ENCODE measurements around the gene POTEF. TPM values are rescaled to one million over a fixed set of nuclear protein-coding genes. Genes with fewer than 3 reads are reported as not detected.
A peak's percentile ranks its signal among the peaks of the same experiment; 100 is the strongest.
"Not testable (repeated sequence)": the region's sequence is repeated elsewhere in the genome, so short reads cannot be mapped to it uniquely, and the experiment has no call there.

The POTEF gene
- total RNA-seq, result not detected

DNA sequence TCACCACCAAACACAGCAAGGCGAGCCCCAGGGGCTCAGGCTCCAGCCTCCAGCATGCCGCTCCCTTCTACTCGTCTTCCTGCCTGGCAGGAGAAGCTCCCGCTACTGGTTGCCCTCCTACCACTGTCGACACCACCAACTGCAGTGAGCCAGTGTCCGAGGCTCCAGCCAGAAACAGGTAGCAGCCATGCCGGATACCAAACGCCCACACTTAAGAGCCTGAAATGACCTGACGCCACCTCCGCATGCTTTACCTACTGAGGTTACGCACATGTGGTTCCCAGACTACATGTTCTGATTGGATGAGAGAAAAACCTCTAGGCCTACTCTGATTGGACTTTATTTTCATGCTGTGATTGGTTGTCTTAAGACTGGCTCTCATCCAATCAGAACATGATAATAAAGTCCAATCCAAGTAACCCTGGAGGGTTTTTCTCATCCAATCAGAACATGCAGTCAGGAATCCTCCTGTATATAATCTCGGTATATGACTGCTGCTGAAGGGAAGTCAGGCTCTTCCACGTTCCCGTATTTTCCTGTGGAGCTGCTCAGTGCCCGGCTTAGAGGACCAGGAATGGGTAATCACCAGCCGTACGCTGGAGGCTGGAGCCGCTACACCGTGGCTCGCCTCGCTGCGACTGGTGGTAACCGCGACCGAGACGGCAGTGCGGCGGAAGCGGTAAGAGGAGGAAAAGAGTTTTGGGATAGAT is at the start of gene POTEF:
Gene POTEF (minus strand): TSS at position 103 of the 710 bp plus-strand sequence. CDS start 8,707 bp downstream, outside the sequence.
- H3K27ac Mint-ChIP-seq; H3K4me3 Mint-ChIP-seq; CTCF ChIA-PET; POLR2A ChIA-PET; H3K4me1 Mint-ChIP-seq; H3K9me3 Mint-ChIP-seq; H3K36me3 Mint-ChIP-seq (ENCODE audit: low read depth); DNase-seq: not testable (repeated sequence)
- H3K27me3 Mint-ChIP-seq, result peaks cover 11% of the 10 kb centered on the region

- Mint-ChIP-seq H3K36me3 (ENCODE audit: low read depth) (peaks cover 40% of the 10 kb centered on the region), H3K4me1 (peaks cover 38% of the 10 kb centered on the region), H3K27ac (peak overlapping the region; percentile 21)
- DNase-seq, H3K4me3 Mint-ChIP-seq, CTCF ChIA-PET, POLR2A ChIA-PET, H3K9me3 Mint-ChIP-seq, H3K27me3 Mint-ChIP-seq: not testable (repeated sequence)
These were observed 45.8 kb upstream of the POTEF start for GRCh38 chr2:130174866-130175265.

- no peak overlapping the region for H3K4me3 Mint-ChIP-seq
- POLR2A ChIA-PET, result interaction anchor here (0.7 to 2.5 kb wide), 2 partner anchors 11 to 203 kb away, joined by 4 to 18 read pairs; partner anchors contain the start of genes MZT2B and SMPD4
These were observed 40.9 kb upstream of the POTEF start for GRCh38 chr2:130169896-130170295.

DNA sequence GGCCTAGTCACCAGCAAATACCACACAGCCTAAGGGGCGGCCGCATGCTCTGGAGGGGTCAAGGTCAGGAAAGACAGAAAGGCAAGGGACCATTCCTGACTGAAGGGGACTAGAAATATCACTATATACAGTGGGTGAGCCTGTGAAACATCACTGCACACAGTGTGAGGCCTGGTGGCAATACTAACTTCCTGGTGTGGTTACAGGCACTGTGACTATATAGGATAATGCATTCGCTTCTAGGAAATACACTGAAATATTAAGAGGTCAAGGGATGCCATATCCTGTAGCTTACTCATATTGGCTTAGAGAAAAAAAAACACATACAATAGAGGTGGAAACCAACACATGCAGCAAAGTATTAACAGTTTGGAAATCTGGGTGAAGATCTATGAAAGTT is 40.1 kb upstream of the POTEF start:
- H3K9me3 Mint-ChIP-seq, H3K27me3 Mint-ChIP-seq, DNase-seq: not testable (repeated sequence)
- peaks cover 62% of the 10 kb centered on the region for H3K36me3 Mint-ChIP-seq (ENCODE audit: low read depth)
- H3K4me1 Mint-ChIP-seq, result peaks cover 37% of the 10 kb centered on the region
- POLR2A ChIA-PET, result interaction anchor here (0.7 to 2.5 kb wide), 2 partner anchors 11 to 1714 kb away, joined by 4 to 18 read pairs; partner anchors contain the start of genes MZT2B and SMPD4
- CTCF ChIA-PET, result interaction anchor here (0.9 to 1.7 kb wide), 2 partner anchors 11 to 12 kb away, joined by 3 to 6 read pairs; partner anchors contain the start of gene SMPD4
- peak overlapping the region; percentile 4 for H3K4me3 Mint-ChIP-seq
- peak overlapping the region; percentile 61 for H3K27ac Mint-ChIP-seq

More at GRCh38 chr2:130169896-130170295, 40.9 kb upstream of the POTEF start:
- Mint-ChIP-seq H3K9me3 (no peaks in the 10 kb centered on the region), H3K27ac (peak overlapping the region; percentile 61), H3K36me3 (ENCODE audit: low read depth) (peaks cover 55% of the 10 kb centered on the region), H3K4me1 (peaks cover 42% of the 10 kb centered on the region), H3K27me3 (no peaks in the 10 kb centered on the region)
- no peak for DNase-seq
- CTCF ChIA-PET, result interaction anchor here (0.9 to 1.7 kb wide), 2 partner anchors 10 to 11 kb away, joined by 3 to 6 read pairs; partner anchors contain the start of gene SMPD4

- H3K4me3 Mint-ChIP-seq, H3K27me3 Mint-ChIP-seq, POLR2A ChIA-PET, H3K9me3 Mint-ChIP-seq, H3K27ac Mint-ChIP-seq, DNase-seq, CTCF ChIA-PET: not testable (repeated sequence)
- H3K36me3 Mint-ChIP-seq (ENCODE audit: low read depth), result peaks cover 60% of the 10 kb centered on the region
- peaks cover 37% of the 10 kb centered on the region for H3K4me1 Mint-ChIP-seq
These were observed 37.6 kb upstream of the POTEF start for GRCh38 chr2:130166611-130167010.

- H3K4me3 Mint-ChIP-seq, result no peak overlapping the region
- H3K27me3 Mint-ChIP-seq, result no peaks in the 10 kb centered on the region
- no peak for DNase-seq
- peaks cover 33% of the 10 kb centered on the region for H3K4me1 Mint-ChIP-seq
- H3K36me3 Mint-ChIP-seq (ENCODE audit: low read depth), result peaks cover 57% of the 10 kb centered on the region
- CTCF ChIA-PET, result no interaction called here
- POLR2A ChIA-PET, result no interaction called here
- H3K27ac Mint-ChIP-seq, result no peak overlapping the region
- no peaks in the 10 kb centered on the region for H3K9me3 Mint-ChIP-seq
These were observed 36.4 kb upstream of the POTEF start for GRCh38 chr2:130165293-130166016.

- H3K4me3 Mint-ChIP-seq, result no peak overlapping the region
- ChIA-PET POLR2A (no interaction called here), CTCF (no interaction called here)
- peaks cover 29% of the 10 kb centered on the region for H3K4me1 Mint-ChIP-seq
- H3K27me3 Mint-ChIP-seq, result no peaks in the 10 kb centered on the region
- no peak overlapping the region for H3K27ac Mint-ChIP-seq
- no peaks in the 10 kb centered on the region for H3K9me3 Mint-ChIP-seq
- H3K36me3 Mint-ChIP-seq (ENCODE audit: low read depth), result peaks cover 41% of the 10 kb centered on the region
- no peak for DNase-seq
These were observed 33.9 kb upstream of the POTEF start for GRCh38 chr2:130162968-130163367.

DNA sequence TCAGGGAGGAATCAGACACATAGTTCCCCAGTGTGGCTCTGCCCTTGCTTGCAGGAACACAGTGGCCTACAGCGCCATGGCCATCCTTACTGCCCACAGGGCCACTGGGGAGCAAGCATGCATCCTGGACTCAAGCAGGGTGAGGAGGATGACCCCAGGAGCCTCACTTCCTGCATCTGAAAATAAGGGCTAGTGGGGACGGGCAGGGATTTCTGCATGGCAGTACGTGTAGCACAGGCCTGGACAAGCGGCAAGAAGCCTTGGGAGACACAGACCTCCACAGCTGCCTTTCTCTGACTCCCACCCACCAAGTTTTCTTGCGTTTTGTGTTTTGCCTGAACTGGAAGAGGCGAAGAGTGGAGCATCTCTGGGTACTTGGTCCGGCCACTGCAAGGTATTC is 33.5 kb upstream of the POTEF start:
- DNase-seq, H3K27me3 Mint-ChIP-seq, H3K9me3 Mint-ChIP-seq, H3K27ac Mint-ChIP-seq, H3K4me3 Mint-ChIP-seq, POLR2A ChIA-PET, CTCF ChIA-PET: not testable (repeated sequence)
- peaks cover 37% of the 10 kb centered on the region for H3K36me3 Mint-ChIP-seq (ENCODE audit: low read depth)
- H3K4me1 Mint-ChIP-seq, result peaks cover 29% of the 10 kb centered on the region

GRCh38 chr2:130160838-130161705 is 32.0 kb upstream of the POTEF start:
- Mint-ChIP-seq H3K36me3 (ENCODE audit: low read depth) (peaks cover 26% of the 10 kb centered on the region), H3K4me1 (peaks cover 26% of the 10 kb centered on the region)
- CTCF ChIA-PET, H3K27me3 Mint-ChIP-seq, H3K27ac Mint-ChIP-seq, DNase-seq, H3K4me3 Mint-ChIP-seq, H3K9me3 Mint-ChIP-seq: not testable (repeated sequence)
- POLR2A ChIA-PET, result interaction anchor here (1.0 kb wide), 1 partner anchor 21 kb away, joined by 3 read pairs; the partner anchor contains the start of genes MZT2B and SMPD4

DNA sequence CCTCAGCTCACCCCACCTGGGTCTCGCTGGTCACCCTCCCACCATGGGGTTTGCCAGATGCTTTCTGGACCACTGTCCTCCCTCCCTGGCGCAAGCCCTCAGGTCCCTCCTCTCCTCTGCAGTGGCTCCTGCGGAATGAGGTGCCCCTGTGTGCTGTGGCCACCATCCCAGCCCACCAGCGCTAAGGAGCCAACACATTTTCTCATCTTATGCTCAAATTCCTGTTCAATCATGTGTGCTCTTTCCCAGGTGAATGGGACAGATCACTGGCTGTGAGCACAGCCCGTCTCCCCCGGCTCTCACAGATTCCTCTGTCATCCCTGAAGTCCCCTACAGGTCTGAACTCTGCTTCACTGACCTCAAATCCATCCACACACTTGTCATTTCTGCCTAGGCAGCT is 31.1 kb upstream of the POTEF start:
- peak overlapping the region; percentile 38 for H3K27ac Mint-ChIP-seq
- no peaks in the 10 kb centered on the region for H3K9me3 Mint-ChIP-seq
- H3K36me3 Mint-ChIP-seq (ENCODE audit: low read depth), result peaks cover 19% of the 10 kb centered on the region
- POLR2A ChIA-PET, result no interaction called here
- no peak overlapping the region for H3K4me3 Mint-ChIP-seq
- H3K4me1 Mint-ChIP-seq, result peaks cover 23% of the 10 kb centered on the region
- CTCF ChIA-PET, result interaction anchor here (0.6 kb wide), 1 partner anchor 17 kb away, joined by 4 read pairs; no protein-coding TSS in a partner anchor
- no peaks in the 10 kb centered on the region for H3K27me3 Mint-ChIP-seq
- no peak for DNase-seq

GRCh38 chr2:130159376-130159775 is 30.4 kb upstream of the POTEF start:
- H3K4me3 Mint-ChIP-seq, POLR2A ChIA-PET, H3K9me3 Mint-ChIP-seq, H3K27ac Mint-ChIP-seq, DNase-seq, H3K27me3 Mint-ChIP-seq: not testable (repeated sequence)
- CTCF ChIA-PET, result interaction anchor here (0.6 kb wide), 1 partner anchor 18 kb away, joined by 4 read pairs; no protein-coding TSS in a partner anchor
- peaks cover 23% of the 10 kb centered on the region for H3K4me1 Mint-ChIP-seq
- peaks cover 14% of the 10 kb centered on the region for H3K36me3 Mint-ChIP-seq (ENCODE audit: low read depth)

DNA sequence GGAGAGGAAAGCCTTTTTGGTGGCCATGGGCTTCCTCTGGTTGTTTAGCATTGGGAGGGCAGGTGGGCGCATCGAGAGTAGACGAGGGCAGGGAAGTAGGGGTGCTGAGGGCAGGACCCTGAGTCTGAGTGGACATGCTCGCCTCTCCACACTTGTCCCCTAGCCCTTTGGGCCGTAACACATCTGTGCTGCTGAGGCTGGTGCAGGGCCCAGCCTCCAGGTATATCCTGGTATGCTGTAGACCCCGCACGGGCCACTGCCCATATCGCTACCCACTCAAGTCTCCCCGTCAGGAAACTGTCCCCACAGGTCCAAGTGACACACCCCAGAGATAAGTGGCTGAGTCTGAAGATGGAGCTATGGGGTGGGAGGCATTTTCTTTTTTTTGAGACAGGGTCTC is 29.6 kb upstream of the POTEF start:
- peaks cover 13% of the 10 kb centered on the region for H3K36me3 Mint-ChIP-seq (ENCODE audit: low read depth)
- POLR2A ChIA-PET, result interaction anchor here (0.6 kb wide), 1 partner anchor 11 kb away, joined by 4 read pairs; no protein-coding TSS in a partner anchor

More for the DNA sequence above, 29.6 kb upstream of the POTEF start:
- Mint-ChIP-seq H3K27ac (peak overlapping the region; percentile 75), H3K4me1 (peaks cover 23% of the 10 kb centered on the region), H3K4me3 (no peak overlapping the region), H3K9me3 (no peaks in the 10 kb centered on the region), H3K27me3 (no peaks in the 10 kb centered on the region)
- CTCF ChIA-PET, result no interaction called here
- DNase-seq, result no peak
